Prostate gland (tissue), 2 donors: ENCODE data around the gene SLC25A12.

ENCODE experiments used
- POLR2A ChIP-seq: fragments of 450-650 bp; IDR thresholded peaks from one replicate; pipeline ENCODE4 v1.6.1; 2016; ENCODE audit warnings: antibody characterized with exemption, mild to moderate bottlenecking
- POLR2AphosphoS5 ChIP-seq: sonication (generic); formaldehyde crosslinking; IDR thresholded peaks from one replicate; pipeline ENCODE4 v1.6.1; 2017; ENCODE audit warnings: antibody characterized with exemption
- TF ChIP-seq, protein P1 (sequence below), 4 experiments: fragments of 200-600 bp in 2 of 4; fragments of 450-650 bp in 2 of 4; sonication (generic) in 2 of 4; IDR thresholded peaks; 1 replicate in 3 of 4; 2 replicates in 1 of 4; pipeline ENCODE4 v1.5.1; 2016 to 2019; ENCODE audit warnings: antibody characterized with exemption in 4 of 4, mild to moderate bottlenecking in 2 of 4, moderate library complexity in 2 of 4

DNA sequence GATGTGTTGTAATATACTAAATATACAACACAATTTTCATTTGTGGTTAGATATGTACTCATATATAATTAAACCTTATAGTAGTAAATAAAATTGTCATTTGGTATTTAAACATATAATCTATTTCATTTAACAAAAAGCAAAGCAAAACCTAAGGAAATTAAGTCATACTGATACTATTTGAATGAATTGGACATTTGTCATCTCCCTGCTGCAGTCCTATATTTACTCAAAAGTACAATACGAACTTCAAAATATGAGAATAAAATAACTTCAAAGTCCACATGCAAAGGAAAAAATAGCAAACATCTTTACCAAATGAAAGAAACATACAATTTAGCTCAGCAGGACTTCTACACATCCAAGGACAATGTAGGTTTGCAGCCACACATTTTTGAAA lies 16.4 kb upstream of the SLC25A12 start:
- TF ChIP-seq, protein P1, sequence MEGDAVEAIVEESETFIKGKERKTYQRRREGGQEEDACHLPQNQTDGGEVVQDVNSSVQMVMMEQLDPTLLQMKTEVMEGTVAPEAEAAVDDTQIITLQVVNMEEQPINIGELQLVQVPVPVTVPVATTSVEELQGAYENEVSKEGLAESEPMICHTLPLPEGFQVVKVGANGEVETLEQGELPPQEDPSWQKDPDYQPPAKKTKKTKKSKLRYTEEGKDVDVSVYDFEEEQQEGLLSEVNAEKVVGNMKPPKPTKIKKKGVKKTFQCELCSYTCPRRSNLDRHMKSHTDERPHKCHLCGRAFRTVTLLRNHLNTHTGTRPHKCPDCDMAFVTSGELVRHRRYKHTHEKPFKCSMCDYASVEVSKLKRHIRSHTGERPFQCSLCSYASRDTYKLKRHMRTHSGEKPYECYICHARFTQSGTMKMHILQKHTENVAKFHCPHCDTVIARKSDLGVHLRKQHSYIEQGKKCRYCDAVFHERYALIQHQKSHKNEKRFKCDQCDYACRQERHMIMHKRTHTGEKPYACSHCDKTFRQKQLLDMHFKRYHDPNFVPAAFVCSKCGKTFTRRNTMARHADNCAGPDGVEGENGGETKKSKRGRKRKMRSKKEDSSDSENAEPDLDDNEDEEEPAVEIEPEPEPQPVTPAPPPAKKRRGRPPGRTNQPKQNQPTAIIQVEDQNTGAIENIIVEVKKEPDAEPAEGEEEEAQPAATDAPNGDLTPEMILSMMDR (IDR thresholded peaks at IDR 0.05), result no peak
- TF ChIP-seq POLR2AphosphoS5 (no peak), POLR2A (no peak)
